ENCODE measurements around the gene ARID5B.

The ARID5B gene

DNA sequence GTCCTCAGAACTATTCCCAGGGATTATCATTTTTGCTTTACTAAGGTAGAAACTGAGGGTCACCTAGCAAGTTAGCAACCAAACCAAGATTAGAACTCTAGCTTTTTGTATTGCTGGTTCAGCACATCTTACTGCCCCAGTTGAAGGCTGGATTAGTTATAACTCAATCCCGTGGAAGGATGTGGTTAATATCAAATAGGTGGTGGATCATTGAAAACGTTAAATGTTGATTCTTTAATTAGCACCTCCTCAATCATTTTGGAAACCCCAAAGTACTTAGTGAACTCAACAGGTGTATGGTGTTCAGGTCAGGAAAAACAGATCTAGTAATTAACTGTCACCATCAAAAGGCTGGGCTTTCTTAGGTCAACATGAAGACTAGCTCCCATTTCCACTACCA lies 152.4 kb downstream of the ARID5B start:
- no peak for DNase-seq (ENCODE audit: low read depth in 3 of 3)

DNA sequence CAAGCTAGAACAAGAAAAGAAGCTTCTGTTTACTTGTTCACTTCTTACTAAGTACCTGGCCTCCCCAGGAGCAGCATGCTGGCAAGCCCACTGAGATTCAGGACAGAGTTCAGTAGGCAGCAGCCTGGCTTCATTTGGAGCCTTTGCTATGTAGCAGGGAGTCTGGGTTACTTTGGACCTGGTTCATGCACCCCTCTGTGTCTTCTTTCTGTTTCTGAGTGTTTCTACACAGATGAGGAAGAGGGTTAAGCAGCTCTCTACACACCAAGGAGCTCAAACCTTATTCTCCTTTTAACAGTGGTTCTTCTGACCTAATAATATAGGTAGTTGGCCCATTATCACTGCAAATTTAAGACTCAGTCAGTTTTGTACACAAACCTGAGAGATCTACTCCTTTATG lies 152.9 kb downstream of the ARID5B start:
- no peak for DNase-seq (ENCODE audit: low read depth in 3 of 3)

DNA sequence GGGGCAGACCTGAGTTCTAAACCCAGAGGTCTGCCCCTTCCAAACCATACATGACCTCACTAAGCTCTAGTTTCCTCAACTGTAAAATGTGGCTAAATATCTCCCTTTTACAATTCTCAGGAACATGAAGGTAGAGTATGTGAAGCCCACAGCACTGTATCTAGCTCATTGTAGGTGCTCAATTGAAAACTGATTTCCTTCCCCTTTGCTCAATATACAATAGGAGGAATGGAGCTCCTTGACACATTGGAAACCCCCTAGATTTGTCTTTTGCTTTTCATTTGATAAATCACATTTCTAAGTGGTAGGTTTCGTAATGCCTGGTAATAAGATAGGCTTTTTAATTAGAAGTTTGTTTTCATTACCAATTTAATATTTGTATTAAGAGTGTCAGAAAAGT lies 153.3 kb downstream of the ARID5B start:
- no peak for DNase-seq (ENCODE audit: low read depth in 3 of 3)

DNA sequence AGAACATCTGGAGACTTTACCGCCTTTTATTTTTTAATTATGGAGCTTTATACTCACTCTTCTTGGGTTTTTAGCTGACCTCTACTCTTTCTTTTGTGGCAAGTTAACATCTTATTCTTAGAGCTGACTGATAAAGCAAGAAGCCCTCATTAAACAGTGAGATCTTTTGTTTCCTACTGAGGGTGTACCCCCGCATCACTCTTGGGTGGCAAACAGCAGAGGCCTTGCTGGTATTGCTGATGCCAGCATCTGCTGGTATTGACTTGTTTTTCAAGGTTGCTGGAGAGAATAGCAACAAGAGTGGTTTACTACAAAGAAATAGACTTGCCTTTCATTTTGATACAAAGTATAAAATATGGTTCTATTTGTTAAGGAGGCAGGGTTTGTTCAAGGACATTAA lies 154.7 kb downstream of the ARID5B start:
- no peak for DNase-seq (ENCODE audit: low read depth in 3 of 3)

DNA sequence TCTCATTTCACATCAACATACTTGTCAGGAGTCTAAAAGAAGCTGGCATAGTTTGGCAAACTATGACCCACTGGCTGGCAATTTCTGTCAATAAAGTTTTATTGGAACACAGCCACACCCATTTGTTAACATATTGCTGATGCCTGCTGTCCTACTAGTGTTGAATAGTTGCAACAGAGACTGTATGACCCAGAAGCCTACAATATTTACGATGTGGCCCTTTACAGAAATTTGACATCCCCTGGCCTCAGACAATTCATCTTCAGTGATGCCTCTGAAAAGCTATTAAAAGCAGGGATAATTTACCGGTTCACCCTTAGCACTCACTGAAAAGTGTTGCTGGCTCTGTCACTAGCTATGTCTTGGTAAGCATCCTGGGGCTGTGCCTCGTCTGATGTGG lies 155.2 kb downstream of the ARID5B start:
- DNase-seq (ENCODE audit: low read depth in 3 of 3) = no peak

DNA sequence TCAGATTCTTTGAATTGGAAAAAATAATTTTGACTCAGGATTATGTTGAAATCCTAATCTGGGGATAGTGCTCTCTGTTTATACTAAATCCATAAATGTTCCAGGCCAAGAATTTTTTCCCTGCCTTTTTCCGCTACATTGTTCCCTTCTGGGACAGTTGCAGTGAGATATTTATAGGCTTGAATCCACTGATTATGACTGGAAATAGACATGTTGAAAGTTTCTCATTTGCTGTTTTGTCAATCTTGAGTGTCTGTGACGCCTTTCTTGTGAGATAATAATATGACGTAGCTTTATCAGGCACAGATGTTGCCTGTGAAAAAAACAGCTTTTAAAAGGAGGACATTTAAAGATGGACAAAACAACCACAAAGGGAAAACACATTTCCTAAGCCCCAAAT lies 155.9 kb downstream of the ARID5B start:
- no peak for DNase-seq (ENCODE audit: low read depth in 3 of 3)

DNA sequence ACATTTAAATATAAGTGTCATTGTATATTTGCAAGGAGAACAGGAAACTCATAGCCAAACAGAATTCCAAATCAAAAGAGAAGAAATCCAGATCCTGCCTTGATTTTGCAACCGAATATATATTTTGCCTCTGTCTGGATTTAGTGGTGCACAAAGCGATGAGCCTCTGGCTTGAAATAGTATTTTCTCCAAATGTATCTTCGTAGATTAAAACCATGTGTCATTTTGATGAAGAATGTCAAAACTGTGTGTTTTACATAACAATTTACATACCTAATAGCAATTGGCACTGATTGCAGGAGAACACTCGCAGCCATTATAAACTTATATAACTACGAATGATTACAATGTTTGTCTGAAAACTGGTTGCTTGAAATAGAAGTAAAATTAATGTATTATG lies 156.4 kb downstream of the ARID5B start:
- DNase-seq (ENCODE audit: low read depth in 3 of 3) = no peak

DNA sequence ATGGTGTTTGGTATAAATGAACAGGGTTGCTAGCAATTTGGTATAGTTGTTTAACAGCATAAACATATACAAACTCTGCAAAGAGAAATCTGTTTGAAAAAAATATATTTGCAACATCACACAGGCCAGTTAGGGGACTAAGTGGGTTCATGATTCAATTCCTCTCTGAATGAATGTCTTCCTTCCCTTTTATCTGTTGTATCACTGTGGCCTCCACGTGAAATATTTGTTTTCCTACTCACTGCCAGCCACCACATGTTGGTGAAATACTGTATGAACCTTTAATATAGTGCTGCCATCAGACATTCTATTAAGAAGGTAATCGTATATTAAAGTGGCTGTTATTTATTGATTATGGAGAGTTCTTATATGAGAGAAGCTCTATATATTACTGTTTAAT lies 157.0 kb downstream of the ARID5B start:
- no peak for DNase-seq (ENCODE audit: low read depth in 3 of 3)

DNA sequence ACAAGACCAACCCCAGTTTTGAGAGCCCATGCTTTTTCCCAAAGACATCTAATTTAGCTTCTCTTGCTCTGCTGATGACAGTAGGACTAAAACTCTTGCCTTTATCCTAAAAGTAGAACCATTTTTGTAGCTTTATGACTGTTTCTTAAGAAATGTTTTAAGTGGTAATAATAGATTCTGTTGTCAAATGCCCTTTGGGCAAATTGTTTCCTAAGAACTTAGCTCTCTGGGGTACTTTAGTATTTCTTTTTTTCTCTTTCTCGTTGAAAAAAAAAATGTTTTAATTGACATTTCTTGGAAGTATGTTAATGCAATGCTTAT lies 157.4 kb downstream of the ARID5B start:
- no peak for DNase-seq (ENCODE audit: low read depth in 3 of 3)

DNA sequence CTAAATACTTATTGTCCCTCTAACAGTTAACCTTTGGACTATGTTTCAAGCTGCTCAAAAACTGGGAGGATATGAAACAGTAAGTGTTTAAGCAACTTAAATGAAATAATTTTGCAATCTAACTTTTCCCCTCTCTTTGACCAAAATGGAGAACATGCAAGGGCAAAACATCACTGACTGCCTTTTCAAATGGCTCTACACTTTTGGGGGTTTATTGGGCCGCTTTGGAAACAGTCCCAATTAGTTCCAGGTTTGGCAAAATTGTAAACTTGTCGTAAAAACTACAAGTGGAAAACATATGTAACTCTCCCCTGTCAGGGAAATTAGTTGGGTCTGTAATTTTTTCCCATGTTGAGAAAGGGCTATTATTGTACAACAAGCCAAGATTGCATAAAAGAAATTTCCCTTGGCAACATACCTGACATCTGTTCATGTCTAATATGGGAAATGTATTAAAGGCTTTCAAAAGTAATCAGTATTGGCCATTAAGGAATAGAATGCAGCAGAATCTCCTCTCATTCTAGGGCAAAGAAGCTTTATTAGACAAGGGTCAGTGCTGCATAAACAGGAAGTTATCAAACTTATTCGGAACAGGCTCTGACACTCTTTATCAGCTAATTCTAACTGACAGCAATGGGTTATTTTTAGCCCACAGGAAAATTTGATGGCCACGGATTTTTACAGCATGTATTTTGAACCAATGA lies 157.9 kb downstream of the ARID5B start:
- no peak for DNase-seq (ENCODE audit: low read depth in 3 of 3)

DNA sequence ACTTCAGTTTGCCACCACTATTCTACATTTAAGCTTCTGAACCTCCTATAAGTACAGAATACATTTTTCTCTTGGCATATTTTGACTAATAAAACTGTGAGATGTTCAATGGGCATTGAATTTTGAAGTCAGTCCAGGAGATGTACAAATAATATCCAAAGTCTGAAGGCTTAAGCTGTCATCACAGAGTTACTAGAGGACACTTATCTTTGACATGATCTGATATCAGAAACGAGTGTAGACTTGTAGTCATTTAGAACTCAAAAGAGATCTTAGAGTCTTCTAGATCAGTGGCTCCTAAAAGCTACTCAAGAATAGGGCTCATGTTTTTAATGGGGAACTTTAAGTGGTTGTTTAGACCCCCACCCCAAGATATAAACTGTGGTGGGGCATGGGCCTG lies 160.5 kb downstream of the ARID5B start:
- DNase-seq (ENCODE audit: low read depth in 3 of 3) = no peak

DNA sequence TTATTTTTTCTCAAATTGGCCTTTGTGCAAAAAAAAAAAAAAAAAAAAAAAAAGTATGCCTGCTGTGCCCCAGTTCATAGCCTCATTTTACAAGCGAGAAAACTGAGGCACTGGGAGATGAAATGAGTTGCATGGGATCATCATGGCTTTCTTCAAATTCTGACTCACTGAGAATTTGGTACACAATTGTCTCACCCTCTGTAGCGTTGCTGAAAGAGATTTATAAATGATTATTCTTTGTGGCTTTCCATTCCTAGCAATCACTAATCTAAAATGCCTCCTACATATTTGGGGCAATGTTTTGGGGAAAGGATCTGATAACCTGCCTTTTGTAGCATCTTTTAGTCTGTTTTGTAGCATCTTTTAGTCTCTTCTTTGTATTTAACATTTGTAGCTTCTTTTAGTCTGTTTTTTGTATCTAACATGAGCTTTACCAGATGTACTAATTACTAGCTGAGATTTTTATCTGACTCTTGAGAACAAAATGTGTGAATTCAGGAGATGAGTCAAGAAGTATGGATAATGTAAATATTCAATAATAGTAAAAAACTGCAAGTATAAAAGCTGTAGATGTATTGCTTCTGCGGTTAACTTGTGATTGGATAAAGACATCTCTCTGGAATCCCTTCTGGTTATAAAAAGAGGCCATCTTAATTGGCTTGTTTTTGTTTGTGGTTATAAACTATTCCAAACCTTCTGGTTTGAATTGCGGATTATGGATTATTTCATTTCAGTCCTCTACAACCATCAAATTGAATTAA lies 161.4 kb downstream of the ARID5B start:
- no peak for DNase-seq (ENCODE audit: low read depth in 3 of 3)

DNA sequence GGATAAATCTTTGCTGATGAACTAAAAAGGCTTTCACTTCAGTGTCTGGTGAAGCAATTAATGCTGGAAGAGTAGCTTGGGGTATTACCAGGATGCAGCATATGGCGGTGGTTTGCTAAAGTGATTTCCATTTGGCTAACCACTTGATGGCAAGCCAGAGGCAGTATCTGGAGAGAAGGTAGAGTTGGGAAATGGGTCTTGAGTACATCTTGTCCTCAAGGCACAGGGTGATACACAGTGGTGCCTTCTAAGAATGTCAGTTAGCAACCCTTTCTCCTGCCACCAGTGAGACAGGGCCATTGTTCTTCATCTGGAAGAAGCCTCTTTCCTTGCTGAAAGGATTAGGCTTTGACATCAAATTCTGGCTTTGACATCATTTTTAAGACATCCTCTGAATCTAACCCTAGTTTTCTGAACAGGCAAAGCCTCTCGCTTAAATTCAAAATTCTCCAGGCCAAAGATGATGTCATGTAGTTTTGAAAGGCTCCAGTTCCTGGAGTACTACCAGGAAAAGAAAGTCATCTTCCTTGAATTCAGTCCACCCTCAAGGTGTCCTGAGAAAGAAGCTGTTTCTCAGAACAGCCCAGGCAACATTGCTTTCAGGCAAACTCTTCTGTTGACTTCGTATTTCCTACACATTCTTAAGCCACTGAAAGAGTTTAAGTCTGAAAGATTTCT lies 162.4 kb downstream of the ARID5B start:
- no peak for DNase-seq (ENCODE audit: low read depth in 3 of 3)

DNA sequence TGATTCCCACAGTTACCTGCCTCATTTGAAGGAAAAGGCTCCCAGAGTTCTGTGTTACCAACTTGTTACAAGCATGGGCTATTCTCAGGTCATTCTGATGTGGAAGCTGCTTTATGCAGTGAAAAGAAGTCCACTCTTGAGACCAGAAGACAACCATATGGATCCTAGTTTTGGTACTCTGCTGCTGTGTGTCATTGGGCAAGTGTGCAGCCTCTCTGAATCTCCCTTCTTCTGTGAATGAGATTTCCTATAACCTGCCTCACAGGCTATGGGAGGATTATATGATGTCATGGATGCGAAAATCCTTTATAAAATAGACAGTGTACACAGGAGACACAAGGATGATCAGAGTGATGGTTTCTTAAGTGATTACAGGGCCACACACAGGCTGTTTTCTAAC lies 166.1 kb downstream of the ARID5B start:
- DNase-seq (ENCODE audit: low read depth in 3 of 3) = no peak

DNA sequence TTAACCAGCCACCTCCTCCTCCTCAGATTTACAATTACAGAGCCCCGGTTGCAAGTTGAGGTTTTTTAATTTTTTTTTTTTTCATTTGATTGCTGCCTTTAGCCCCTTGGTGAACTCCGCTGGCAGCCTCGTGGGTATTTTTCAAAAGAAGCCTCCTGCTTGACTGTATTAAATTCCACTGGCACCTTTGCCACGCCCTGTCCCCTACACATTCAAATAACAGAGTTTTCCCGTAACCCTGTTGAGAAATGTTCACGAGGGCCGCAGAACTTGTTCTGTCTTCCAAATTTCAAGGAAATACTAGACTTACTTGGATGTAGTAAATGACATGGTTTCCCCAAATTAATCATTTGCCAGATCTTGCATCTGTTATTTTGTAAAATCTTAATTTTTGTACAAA lies 167.0 kb downstream of the ARID5B start:
- no peak for DNase-seq (ENCODE audit: low read depth in 3 of 3)

DNA sequence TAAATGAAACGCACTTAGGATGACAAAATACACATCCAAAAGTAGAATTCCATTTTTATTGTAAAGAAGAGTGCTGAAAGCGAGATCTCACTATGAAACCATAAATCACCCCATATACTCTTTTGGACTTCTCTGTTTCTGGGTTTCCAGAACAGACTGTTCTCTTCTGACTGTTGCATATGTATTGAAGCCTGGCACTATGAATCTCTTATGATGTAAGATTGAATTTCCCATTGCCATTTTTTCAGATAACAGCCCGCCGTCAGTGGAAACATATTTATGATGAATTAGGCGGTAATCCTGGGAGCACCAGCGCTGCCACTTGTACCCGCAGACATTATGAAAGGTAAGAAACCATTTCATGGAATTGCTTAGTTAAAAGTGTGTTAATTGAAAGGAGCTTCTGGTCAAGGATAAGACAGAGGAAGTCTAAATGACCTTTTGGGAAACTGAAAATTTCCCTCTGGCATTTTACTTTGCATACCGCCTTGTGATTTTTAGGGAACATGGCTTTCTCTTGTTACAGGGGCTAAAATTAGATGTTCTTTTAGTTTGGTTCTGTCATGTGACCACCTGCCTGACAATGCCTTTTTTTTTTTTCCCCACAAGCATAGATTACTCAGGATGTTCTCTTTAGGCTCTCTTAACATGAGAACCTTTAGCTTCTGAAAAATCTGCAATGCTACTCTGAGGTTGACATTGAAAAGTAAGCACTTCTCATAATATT lies 168.1 kb downstream of the ARID5B start:
- no peak for DNase-seq (ENCODE audit: low read depth in 3 of 3)

DNA sequence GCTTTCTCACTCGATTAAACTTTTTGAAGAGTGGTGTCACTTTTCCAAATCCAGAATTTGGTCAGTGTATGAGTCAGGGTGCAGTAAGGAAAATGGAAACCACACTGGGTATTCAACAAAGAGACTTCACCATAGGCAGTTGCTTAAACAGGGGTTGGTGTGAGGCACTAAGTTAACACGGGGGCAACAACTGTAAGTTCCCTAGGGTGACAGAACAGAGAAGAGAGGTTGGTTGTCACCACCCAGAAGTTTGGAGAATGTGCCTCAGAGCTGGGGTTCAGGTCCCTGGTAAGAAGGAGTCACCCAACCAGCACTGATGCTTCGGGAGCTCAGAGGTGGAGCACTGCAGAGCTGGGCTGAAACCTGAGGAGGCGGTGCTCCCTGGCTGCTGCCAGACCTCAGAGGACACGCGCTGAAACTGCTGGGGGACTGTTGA lies 170.4 kb downstream of the ARID5B start:
- no peak for DNase-seq (ENCODE audit: low read depth in 3 of 3)

DNA sequence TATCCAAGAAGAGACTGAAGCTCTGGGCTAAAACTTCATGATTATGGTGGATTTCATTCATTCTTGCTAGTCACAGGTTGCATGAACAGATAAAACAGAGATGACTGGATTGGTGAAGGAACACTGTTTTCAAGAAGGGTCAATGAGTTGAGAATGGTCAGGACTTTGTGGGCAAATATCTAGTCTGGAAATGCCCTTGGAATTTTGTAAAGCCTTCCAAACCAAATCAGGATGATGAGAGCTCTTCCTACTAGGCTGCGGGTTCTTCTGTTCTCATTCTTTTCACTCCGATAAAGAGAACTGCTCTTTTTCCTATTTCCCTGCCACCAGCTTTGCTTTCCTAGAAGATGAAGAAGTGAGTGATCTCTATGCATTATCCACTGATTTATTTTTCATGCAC lies 171.4 kb downstream of the ARID5B start:
- DNase-seq (ENCODE audit: low read depth in 3 of 3) = no peak

DNA sequence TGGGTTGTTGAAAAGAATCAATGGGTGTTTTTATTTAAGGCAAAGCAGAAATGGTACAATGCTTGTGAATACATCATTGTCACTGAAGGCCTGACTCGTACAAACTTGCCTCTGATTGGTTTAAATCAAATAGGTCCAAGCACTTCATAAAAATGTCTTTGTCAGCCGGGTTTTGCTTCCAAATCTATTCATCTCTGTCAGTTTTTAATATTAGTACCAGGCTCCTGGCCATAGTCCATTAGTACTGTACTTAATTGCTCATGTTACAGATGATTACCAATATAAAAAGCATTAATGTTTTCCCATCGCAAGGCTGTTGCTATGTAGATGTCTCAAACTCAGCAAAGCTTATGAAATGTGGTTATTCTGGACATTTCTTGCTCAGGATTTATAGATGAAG lies 171.9 kb downstream of the ARID5B start:
- DNase-seq (ENCODE audit: low read depth in 3 of 3) = no peak

DNA sequence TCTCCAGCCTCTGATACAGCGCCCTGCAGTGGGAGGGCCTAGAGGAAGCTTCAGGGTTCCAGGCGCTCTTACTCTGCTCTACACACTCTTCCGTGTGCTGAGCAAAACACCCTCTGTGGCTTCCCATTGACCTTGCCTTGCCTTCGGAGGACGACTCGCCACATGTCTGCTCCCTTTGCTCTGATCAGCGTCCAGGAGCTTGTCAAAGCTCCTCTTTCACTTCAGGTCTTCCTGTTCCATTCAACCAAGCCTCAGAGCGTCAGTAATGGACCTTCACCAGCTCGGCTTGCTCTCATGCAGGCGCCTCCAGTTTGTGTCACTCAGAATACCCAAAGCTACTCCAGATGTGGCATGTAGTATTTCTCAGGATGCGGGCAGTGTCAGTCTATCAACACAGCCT lies 173.9 kb downstream of the ARID5B start:
- no peak for DNase-seq (ENCODE audit: low read depth in 3 of 3)

DNA sequence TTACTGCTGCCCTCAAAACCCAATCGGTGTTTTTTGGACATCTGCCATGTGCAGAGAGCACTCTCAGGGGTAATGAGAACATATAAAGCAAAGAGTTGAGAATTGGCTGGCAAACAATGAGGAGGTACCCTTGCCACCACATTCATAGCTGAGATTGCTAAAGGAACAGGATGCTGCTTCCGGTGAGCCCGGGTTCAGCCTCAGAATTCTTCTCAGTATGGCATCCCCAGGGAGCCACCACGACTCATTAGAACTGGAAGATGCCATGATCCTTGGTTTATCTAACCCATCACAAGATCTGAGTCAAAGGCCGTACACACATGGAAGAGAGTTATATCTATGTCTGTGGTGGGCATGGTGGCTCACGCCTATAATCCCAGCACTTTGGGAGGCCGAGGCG lies 174.4 kb downstream of the ARID5B start:
- DNase-seq (ENCODE audit: low read depth in 3 of 3) = no peak

DNA sequence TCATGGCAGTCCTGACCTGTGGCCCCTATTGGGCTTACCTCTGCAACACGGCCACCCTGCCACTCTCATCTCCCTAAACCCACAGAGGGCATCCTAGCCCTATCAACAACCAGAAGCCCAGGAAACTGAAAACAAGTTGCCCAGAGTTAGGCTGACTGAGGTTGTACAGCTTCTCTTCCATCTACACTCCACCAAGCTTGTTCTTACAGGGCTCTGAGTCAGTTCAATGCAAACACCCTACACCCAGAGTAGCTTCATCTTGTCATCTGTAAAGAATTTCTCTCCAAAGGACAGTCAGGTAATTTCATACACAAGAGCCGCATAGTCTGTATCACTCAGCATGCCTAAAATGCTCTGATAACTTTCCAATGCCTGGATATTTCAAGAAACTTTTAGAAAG lies 175.4 kb downstream of the ARID5B start:
- no peak for DNase-seq (ENCODE audit: low read depth in 3 of 3)

Data from stimulated activated CD4-positive, alpha-beta T cell treated with anti-CD3 and anti-CD28 coated beads, TNF-alpha, amount 100 ng/mL, for 4 hours (primary cell).